NCI-H526 (cell line): Measurements from ENCODE around the gene PDCD1.

Experiments used
- DNase-seq, 2 experiments: peaks; one replicate each; lab custom pipeline; 2025; lab: John Stamatoyannopoulos, UW

The PDCD1 gene

GRCh38 chr2:241852116-241852980, 6.3 kb downstream of the PDCD1 start:
- DNase-seq: no peak

- no peak for DNase-seq
Measured at GRCh38 chr2:241851325-241852115, 7.2 kb downstream of the PDCD1 start.

- no peak for DNase-seq
Measured at GRCh38 chr2:241850544-241851324, 8.0 kb downstream of the PDCD1 start.

- no peak for DNase-seq
Measured at GRCh38 chr2:241849616-241850543, 8.8 kb downstream of the PDCD1 start.

- DNase-seq: no peak
Measured at GRCh38 chr2:241848761-241849615, 9.7 kb downstream of the PDCD1 start.

- DNase-seq: no peak
Measured at GRCh38 chr2:241846406-241846805, 12.3 kb downstream of the PDCD1 start.

GRCh38 chr2:241844831-241845578, 13.7 kb downstream of the PDCD1 start:
- no peak for DNase-seq

GRCh38 chr2:241844066-241844728, 14.5 kb downstream of the PDCD1 start:
- peak in 1 of 2 experiments; percentile 80 for DNase-seq

- no peak for DNase-seq
Measured at GRCh38 chr2:241843321-241844065, 15.2 kb downstream of the PDCD1 start.

GRCh38 chr2:241842620-241843211, 16.0 kb downstream of the PDCD1 start:
- DNase-seq: no peak

GRCh38 chr2:241842067-241842415, 16.7 kb downstream of the PDCD1 start:
- no peak for DNase-seq

- no peak for DNase-seq
Measured at GRCh38 chr2:241841181-241842066, 17.3 kb downstream of the PDCD1 start.

- no peak for DNase-seq
Measured at GRCh38 chr2:241837197-241837965, 21.3 kb downstream of the PDCD1 start.

GRCh38 chr2:241836292-241836691, 22.4 kb downstream of the PDCD1 start:
- DNase-seq: no peak

GRCh38 chr2:241835611-241836010, 23.1 kb downstream of the PDCD1 start:
- DNase-seq: no peak
